Measurements from ENCODE around the gene GALNT2. TPM values are rescaled to one million over a fixed set of nuclear protein-coding genes. Genes with fewer than 3 reads are reported as not detected.
A peak's percentile ranks its signal among the peaks of the same experiment; 100 is the strongest.

The GALNT2 gene
- total and polyA plus RNA-seq, 2 of the 13 experiments (the other 11 are each of a cell fraction or from before 2014, with no cell fraction given) = 39.3 to 39.6 TPM

DNA sequence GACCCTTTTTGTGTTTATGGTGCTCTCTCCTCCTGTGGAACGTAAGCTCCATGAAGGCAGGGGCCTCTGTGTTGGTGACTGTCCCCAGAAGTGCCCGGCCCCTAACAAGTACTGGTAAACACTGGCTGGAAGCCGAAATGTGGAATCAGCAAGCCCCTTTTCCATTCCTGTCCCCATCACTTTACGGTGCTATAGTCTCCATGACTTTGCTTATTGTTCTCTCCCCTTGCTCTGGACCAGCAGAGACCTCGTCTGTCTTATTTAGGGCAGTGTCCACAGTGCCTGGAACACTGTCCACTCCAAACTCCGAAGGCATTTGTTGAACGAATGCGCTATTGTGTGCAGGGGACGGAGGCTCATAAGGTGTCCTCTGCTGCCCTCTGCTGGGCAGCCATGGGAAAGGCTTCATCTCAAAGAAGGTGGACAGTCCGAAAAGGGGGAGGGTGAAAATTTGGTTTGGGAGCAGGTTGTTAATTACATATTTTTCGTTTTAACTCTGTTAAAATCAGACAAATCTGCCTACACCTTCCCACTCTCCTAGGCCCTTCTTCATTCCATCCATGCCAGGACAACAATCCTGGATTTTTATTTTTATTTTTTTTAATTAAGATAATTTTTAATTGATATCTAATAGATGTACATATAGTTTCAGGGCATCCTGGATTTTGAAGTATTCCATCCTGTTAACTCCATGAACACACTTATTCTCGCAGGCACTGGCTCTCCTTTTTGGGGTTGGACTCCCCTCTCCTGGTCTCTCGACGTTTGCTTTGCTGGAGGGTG is 243.5 kb downstream of the GALNT2 start (continued):
- TF ChIP-seq ZBTB10 (CRISPR knock-in tag; IDR thresholded peaks at IDR 0.05; ENCODE audit: borderline replicate concordance) (no peak), SIX1 (CRISPR knock-in tag; IDR thresholded peaks at IDR 0.05; ENCODE audit: borderline replicate concordance) (no peak), MEF2D (CRISPR knock-in tag; IDR thresholded peaks at IDR 0.05) (no peak), ZNF441 (CRISPR knock-in tag; IDR thresholded peaks at IDR 0.05; ENCODE audit: borderline replicate concordance) (no peak), ZNF17 (CRISPR knock-in tag; IDR thresholded peaks at IDR 0.05) (no peak), ZNF331 (CRISPR knock-in tag; IDR thresholded peaks at IDR 0.05) (0 out of 2 replicates have a peak, but pooled peaks have one; percentile 21), GABPA (IDR thresholded peaks at IDR 0.05; ENCODE audit: low read depth, low read length) (no peak), GABPA (CRISPR knock-in tag; IDR thresholded peaks at IDR 0.05; ENCODE audit: low read depth) (no peak), ZNF713 (CRISPR knock-in tag; IDR thresholded peaks at IDR 0.05) (no peak), PITX1 (CRISPR knock-in tag; IDR thresholded peaks at IDR 0.05) (no peak), NFE2L2 (IDR thresholded peaks at IDR 0.05; ENCODE audit: low read length) (no peak)
- TF ChIP-seq, protein P1, sequence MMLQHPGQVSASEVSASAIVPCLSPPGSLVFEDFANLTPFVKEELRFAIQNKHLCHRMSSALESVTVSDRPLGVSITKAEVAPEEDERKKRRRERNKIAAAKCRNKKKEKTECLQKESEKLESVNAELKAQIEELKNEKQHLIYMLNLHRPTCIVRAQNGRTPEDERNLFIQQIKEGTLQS (CRISPR knock-in tag; IDR thresholded peaks at IDR 0.05) = no peak

Data from HepG2 (cell line).